Embryonic facial prominence (tissue), 1 donor: Measurements from ENCODE around the gene MYRFL.
A peak's percentile ranks its signal among the peaks of the same experiment; 100 is the strongest.

Source experiments
- DNase-seq: peaks from one replicate; pipeline ENCODE4 v3.0.0-alpha.2; 2016; ENCODE audit errors: extremely low spot score

MYRFL gene

GRCh38 chr12:69897744-69898143 is 72.7 kb downstream of the MYRFL start:
- DNase-seq, result peak; percentile 26

GRCh38 chr12:69898236-69898635 is 73.2 kb downstream of the MYRFL start:
- DNase-seq, result no peak

GRCh38 chr12:69900720-69901131 is 75.7 kb downstream of the MYRFL start:
- peak; percentile 56 for DNase-seq

- no peak for DNase-seq
Observed at GRCh38 chr12:69901221-69901905, 76.3 kb downstream of the MYRFL start.

GRCh38 chr12:69903548-69903947 is 78.5 kb downstream of the MYRFL start:
- DNase-seq, result no peak

- DNase-seq, result no peak
Observed at GRCh38 chr12:69904777-69905176, 79.8 kb downstream of the MYRFL start.

- DNase-seq, result no peak
Observed at GRCh38 chr12:69905801-69906200, 80.8 kb downstream of the MYRFL start.

- DNase-seq, result no peak
Observed at GRCh38 chr12:69906411-69907216, 81.6 kb downstream of the MYRFL start.

GRCh38 chr12:69908203-69908602 is 83.2 kb downstream of the MYRFL start:
- no peak for DNase-seq

GRCh38 chr12:69910694-69911093 is 85.7 kb downstream of the MYRFL start:
- DNase-seq, result no peak

- DNase-seq, result no peak
Observed at GRCh38 chr12:69913526-69913925, 88.5 kb downstream of the MYRFL start.

- DNase-seq, result no peak
Observed at GRCh38 chr12:69915964-69916363, 90.9 kb downstream of the MYRFL start.

- no peak for DNase-seq
Observed at GRCh38 chr12:69916544-69917235, 91.7 kb downstream of the MYRFL start.

- DNase-seq, result no peak
Observed at GRCh38 chr12:69918287-69918686, 93.3 kb downstream of the MYRFL start.

GRCh38 chr12:69919495-69919894 is 94.5 kb downstream of the MYRFL start:
- no peak for DNase-seq

- DNase-seq, result no peak
Observed at GRCh38 chr12:69921831-69922230, 96.8 kb downstream of the MYRFL start.

GRCh38 chr12:69922999-69923398 is 98.0 kb downstream of the MYRFL start:
- DNase-seq, result no peak

GRCh38 chr12:69925291-69925690 is 100.3 kb downstream of the MYRFL start:
- DNase-seq, result no peak

- no peak for DNase-seq
Observed at GRCh38 chr12:69927164-69927563, 102.1 kb downstream of the MYRFL start.

GRCh38 chr12:69929125-69929524 is 104.1 kb downstream of the MYRFL start:
- no peak for DNase-seq

GRCh38 chr12:69929531-69929930 is 104.5 kb downstream of the MYRFL start:
- DNase-seq, result no peak

- no peak for DNase-seq
Observed at GRCh38 chr12:69931569-69931968, 106.5 kb downstream of the MYRFL start.

- DNase-seq, result no peak
Observed at GRCh38 chr12:69932154-69932553, 107.1 kb downstream of the MYRFL start.
